Anterior cingulate cortex (tissue), 58 donors: ENCODE measurements around the gene CPNE2.
"Not testable (repeated sequence)": the region's sequence is repeated elsewhere in the genome, so short reads cannot be mapped to it uniquely, and the experiment has no call there.

Experiments
- DNase-seq, 58 donors: peaks; one replicate each; lab custom pipeline; 2025; lab: John Stamatoyannopoulos, UW

Gene CPNE2

GRCh38 chr16:57091975-57092785 lies at the start of gene CPNE2:
Gene CPNE2, plus strand, starts transcription at chr16:57092583. Its CDS starts 18,160 bp downstream, at chr16:57110743.
- DNase-seq, result peak in 53 of 58 donors; percentile 10 to 83 (median 59)

- no peak for DNase-seq
Observed at GRCh38 chr16:57043248-57043647, 49.1 kb upstream of the CPNE2 start.

DNA sequence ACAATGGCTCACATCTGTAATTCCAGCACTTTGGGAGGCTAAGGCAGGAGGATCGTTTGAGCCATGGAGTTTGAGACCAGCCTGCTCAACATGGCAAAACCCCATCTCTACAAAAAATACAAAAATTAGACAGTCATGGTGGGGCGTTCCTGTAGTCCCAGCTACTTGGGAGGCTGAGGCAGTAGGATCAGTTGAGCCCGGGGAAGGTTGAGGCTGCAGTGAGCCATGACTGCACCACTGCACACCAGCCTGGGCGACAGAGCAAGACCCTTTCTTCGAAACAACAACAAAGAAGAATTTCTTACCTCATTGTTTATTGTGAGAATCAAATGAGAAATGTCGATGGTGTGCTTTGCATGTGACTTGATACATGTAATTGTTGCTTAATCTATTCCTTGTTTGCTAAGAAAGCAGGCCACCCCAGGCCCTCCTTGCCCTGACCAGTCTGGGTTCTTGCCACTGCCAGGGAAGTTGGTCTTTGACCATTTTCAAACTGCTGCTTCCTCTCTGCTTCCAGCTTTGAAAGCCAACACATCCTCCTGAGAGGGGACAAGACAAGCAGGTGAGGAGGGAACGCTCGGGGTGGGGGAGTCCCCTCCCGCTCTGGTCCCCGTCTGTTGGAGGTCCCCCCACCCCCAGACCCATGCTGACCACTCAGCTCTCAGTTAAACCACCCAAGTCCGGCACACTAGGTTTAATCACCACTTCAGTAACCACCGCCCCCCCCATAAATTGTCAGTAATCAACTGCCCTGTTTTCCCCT lies 47.3 kb upstream of the CPNE2 start:
- no peak for DNase-seq

- DNase-seq, result peak in 50 of 58 donors; percentile 3 to 74 (median 38)
Observed at GRCh38 chr16:57045694-57046381, 46.5 kb upstream of the CPNE2 start.

DNA sequence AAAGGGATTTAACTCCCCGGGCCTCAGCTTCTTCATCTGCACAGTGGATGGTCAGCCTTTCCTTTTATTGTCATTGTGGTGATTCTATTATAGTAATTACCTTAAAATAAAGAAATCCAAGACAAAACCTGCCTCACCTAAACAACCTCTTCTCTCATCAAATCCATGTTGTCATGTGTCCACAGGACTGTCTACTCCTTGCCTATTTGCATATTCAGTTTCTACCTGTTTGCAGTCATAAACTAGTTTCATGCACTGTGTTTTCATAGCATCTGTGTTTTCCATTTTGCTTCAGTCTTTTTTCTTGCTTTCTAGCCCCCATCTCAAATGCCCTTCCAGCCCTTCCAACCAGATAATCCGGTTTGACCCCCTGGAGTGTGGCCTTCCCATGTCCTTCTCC lies 44.3 kb upstream of the CPNE2 start:
- DNase-seq, result no peak

DNA sequence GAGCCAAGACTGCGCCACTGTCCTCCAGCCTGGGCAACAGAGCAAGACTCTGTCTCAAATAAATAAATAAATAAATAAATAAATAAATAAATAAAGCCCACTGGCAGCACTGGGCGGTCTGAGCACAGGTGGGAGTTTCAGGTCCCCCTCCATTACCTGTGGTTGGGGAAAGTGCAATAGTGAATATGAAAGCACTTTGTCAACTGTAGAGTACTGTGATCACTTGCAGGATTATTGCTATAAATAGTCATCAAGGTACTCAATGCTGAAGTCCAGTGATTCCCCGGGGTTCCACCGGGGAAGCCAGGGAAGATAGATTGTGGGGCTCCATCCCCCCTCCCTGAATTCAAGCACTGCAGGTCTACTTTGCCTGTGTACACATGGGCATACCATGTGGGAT lies 42.7 kb upstream of the CPNE2 start:
- no peak for DNase-seq

- no peak for DNase-seq
Observed at GRCh38 chr16:57051696-57052228, 40.6 kb upstream of the CPNE2 start.

- no peak for DNase-seq
Observed at GRCh38 chr16:57053206-57053605, 39.2 kb upstream of the CPNE2 start.

DNA sequence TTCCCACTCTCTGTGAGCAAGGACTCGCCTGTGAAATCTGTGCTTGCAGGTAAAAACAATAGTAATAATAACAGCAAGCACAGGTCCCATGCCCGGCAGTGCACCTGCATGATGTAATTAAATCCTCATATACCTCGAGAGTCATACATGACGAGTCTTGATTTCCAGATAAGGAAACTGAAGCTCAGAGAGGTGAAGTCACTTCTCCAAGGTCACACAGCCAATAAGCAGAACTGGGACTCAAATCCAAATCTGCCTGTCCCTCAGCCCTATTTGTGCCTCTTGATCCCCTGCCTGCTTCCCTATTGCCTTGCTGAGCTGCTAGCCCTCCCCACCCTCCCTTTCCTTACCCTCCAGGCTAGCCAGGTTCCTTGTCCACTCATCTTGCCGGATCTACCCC lies 38.0 kb upstream of the CPNE2 start:
- no peak for DNase-seq

- no peak for DNase-seq
Observed at GRCh38 chr16:57054771-57055170, 37.6 kb upstream of the CPNE2 start.

DNA sequence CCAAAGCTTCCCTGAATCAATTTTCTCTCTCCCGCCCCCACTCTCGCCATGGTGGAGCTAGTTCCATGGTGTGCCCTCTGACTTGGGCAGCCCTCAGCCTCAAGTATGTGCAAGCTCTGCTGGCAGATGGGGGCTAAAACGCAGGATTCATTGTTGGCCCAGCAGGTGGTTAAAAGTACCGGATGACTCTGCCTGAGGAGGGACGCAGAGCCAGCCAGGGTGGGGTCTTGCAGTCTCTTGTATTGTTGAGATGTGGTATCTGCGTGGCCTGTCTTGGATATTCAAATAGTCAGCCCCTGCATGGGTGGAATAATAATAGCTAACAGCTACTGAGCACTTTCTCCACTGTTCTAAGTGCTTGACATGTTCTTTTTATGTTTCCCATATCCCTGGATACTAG lies 36.7 kb upstream of the CPNE2 start:
- DNase-seq, result no peak

GRCh38 chr16:57058291-57058861 lies 34.0 kb upstream of the CPNE2 start:
- DNase-seq, result no peak

GRCh38 chr16:57060323-57061083 lies 31.9 kb upstream of the CPNE2 start:
- no peak for DNase-seq

GRCh38 chr16:57061084-57061905 lies 31.1 kb upstream of the CPNE2 start:
- peak in 7 of 58 donors; percentile 3 to 48 (median 11) for DNase-seq

DNA sequence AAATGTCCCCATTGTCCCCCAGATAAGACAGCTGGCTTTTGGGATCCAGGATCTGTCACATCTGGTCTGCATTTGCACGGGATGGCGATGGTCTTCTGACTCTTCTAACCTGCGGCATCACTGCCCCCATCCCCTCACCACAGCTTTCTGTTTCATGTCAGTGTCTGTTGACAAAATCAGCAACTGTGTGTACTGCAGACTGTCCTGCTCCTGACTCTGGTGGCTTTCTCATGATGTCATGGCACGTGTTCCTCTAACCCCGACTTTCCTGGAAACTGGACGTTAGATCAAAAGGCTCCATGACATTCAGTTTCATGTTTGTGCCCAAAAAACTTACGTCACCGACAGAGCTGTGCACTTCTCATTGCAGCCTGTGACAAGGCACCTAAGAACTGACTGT lies 30.1 kb upstream of the CPNE2 start:
- DNase-seq, result no peak

- DNase-seq, result not testable (repeated sequence)
Observed at GRCh38 chr16:57063189-57063588, 29.2 kb upstream of the CPNE2 start.

DNA sequence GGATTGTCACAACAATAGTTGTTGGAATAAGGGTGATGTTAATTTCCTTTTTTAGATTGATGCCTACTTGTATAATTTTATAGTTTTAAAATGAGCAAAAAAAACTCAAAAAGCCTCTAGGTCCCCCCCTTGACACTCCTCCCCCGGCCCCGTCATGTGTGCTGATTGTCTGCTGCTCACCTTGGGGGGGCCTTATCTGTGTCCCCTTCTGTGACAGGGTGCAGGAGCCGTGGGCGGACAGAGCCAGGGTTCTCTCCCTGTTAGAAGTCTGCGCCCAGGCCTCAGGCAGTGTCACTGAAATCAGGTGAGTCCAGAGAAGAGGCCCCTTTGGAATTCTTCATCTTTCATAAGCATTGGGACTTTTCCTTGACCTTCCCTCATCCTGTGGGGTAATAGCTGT lies 27.4 kb upstream of the CPNE2 start:
- DNase-seq, result no peak

- DNase-seq, result no peak
Observed at GRCh38 chr16:57066625-57067024, 25.8 kb upstream of the CPNE2 start.

DNA sequence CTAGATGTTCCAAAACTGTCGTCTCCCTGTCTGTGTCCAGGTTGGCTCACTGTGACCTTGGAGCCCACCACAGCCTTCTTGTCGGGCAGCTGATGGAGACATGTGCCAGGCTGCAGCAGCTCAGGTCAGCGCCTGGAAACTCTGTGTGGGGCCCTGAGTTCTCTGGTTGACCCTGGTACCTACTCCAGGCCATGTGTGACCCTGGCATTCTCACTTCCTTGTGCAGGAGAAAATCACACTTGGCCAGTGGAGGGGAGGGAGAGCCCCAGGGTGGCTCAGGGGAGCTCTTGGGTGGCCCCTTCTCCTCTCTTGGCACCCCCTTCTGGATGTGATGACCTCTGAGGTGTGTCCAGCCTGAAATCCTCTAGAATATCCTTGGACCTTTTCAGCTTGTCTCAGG lies 25.0 kb upstream of the CPNE2 start:
- DNase-seq, result no peak
